ENCODE data around the gene SLC22A23. TPM values are rescaled to one million over a fixed set of nuclear protein-coding genes. Genes with fewer than 3 reads are reported as not detected.
A peak's percentile ranks its signal among the peaks of the same experiment; 100 is the strongest.

The SLC22A23 gene
- total RNA-seq, 1 donor from 2014 or later, result 3.6 TPM

- H3K36me3 ChIP-seq (ENCODE audit: control insufficient read depth, insufficient read depth, low read length), result no peaks in the 10 kb centered on the region
- peak overlapping the region; percentile 46 for H3K4me3 ChIP-seq (ENCODE audit: low read depth, low read length)
- DNase-seq (ENCODE audit: low read depth), result no peak
- peaks cover 18% of the 10 kb centered on the region for H3K27me3 ChIP-seq (ENCODE audit: control insufficient read depth, insufficient read depth, low read length)
- no peak for TF ChIP-seq CTCF (IDR thresholded peaks at IDR 0.05; ENCODE audit: insufficient read depth, low read length, poor library complexity, severe bottlenecking)
Measured at GRCh38 chr6:3457710-3458602, 1.1 kb upstream of the SLC22A23 start.

- H3K27me3 ChIP-seq (ENCODE audit: control insufficient read depth, insufficient read depth, low read length), result peaks cover 18% of the 10 kb centered on the region
- DNase-seq (ENCODE audit: low read depth), result no peak
- TF ChIP-seq CTCF (IDR thresholded peaks at IDR 0.05; ENCODE audit: insufficient read depth, low read length, poor library complexity, severe bottlenecking), result no peak
- peak overlapping the region; percentile 46 for H3K4me3 ChIP-seq (ENCODE audit: low read depth, low read length)
- H3K36me3 ChIP-seq (ENCODE audit: control insufficient read depth, insufficient read depth, low read length), result no peaks in the 10 kb centered on the region
Measured at GRCh38 chr6:3456395-3456897, 404 bp downstream of the SLC22A23 start.

DNA sequence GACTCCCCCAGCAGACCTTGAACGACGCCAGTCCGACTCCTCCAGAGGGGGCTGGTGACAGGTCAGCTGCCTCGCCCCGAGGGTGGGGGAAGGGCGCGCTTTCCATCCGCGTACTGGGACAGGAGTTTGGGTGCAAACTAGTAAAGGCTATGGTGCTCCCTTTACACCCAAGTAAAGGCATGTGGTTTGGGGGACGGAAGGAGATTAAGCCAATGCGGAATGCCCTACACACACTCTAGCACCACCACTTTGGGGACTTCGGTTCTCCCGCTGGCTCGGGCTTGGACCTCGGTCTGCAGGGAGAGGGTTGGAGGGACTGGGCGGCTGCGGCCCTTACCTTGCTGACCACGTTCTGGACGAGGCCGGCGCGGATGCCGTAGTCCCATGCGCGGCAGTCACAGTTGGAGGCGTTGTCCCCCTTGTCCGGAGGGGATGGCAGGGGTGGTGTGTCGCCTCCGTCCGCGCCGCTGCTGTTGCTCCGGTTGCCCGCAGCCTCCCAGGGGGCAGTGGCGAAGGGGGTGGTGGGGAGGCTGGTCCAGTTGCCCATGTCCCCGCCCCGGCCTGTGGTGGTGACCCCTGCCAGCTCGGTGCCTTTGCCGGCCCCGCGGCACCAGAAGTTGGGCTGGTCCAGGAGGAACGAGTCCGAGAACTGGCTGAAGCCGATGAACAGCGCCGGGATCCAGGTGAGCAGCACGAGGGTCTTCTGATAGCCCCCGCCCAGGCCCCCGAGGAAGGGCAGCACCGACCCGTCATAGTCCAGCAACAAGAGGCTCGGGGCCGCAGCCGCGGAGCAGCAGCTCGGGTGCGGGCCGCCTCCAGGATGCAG, 1.1 kb downstream of the SLC22A23 start:
- Histone ChIP-seq H3K27me3 (ENCODE audit: control insufficient read depth, insufficient read depth, low read length) (peaks cover 18% of the 10 kb centered on the region), H3K36me3 (ENCODE audit: control insufficient read depth, insufficient read depth, low read length) (no peaks in the 10 kb centered on the region), H3K4me3 (ENCODE audit: low read depth, low read length) (peak overlapping the region; percentile 46)
- no peak for DNase-seq (ENCODE audit: low read depth)
- TF ChIP-seq CTCF (IDR thresholded peaks at IDR 0.05; ENCODE audit: insufficient read depth, low read length, poor library complexity, severe bottlenecking), result no peak

DNA sequence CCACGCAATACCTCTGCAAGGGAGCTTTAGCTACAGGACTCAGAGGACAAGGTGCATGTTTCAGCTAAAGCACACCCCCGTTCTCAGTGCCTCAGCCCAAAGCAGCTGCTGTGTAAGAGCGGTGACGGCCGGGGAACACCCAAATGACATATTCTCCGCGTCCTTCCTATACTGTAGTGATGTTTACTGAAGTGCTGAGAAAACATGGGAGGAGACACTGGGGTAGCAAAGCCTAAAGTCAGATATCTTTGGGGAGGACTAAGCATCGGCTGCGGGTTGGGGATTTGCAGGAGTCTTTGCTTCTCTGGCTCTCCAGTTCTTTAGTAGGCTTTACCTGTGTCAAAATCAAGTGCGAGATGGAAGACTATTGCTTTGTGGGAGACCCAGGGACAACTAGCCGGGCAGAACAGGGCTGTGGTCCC, 1.7 kb downstream of the SLC22A23 start:
- H3K36me3 ChIP-seq (ENCODE audit: control insufficient read depth, insufficient read depth, low read length), result no peaks in the 10 kb centered on the region
- H3K27me3 ChIP-seq (ENCODE audit: control insufficient read depth, insufficient read depth, low read length), result peaks cover 18% of the 10 kb centered on the region
- DNase-seq (ENCODE audit: low read depth), result no peak
- TF ChIP-seq CTCF (IDR thresholded peaks at IDR 0.05; ENCODE audit: insufficient read depth, low read length, poor library complexity, severe bottlenecking), result no peak
- peak overlapping the region; percentile 46 for H3K4me3 ChIP-seq (ENCODE audit: low read depth, low read length)

DNA sequence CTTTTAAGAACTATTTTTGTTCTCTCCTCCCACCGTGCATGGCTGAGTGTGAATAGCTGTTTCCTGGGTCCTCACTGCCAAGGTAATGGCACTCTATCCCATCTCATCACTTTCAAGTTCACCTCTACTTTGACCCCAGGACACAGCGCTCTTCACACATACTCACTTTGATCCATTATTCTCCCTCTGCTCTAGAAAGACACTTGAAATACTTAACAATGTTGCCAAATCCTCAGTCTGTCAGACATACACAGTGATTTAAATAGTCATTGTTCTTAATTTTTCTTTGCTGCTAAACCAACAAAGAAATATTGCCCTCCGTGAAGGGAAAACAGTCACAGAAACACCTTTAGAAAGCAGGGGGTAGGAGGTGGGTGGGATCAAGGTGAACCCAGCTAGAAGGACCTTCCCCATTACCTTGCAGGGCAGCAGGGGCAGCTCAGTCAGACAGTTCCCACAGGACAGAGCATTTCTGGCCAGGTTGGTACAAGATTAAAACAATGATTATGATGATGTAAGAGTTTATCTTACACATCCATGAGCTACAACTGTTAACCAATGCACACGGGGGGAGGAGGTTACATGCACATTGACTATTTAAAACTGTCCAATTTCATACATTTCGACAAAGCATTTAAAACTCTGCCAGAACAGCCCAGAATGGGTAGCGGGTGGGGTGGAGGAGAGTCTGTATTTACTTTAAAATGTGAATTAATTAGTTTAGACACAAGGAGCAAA, 2.4 kb downstream of the SLC22A23 start:
- Histone ChIP-seq H3K27me3 (ENCODE audit: control insufficient read depth, insufficient read depth, low read length) (peaks cover 18% of the 10 kb centered on the region), H3K4me3 (ENCODE audit: low read depth, low read length) (no peak overlapping the region), H3K36me3 (ENCODE audit: control insufficient read depth, insufficient read depth, low read length) (no peaks in the 10 kb centered on the region)
- no peak for TF ChIP-seq CTCF (IDR thresholded peaks at IDR 0.05; ENCODE audit: insufficient read depth, low read length, poor library complexity, severe bottlenecking)
- no peak for DNase-seq (ENCODE audit: low read depth)
